HG03280 (cell line): ENCODE data around the gene MRPL52.
"Not testable (repeated sequence)": the region's sequence is repeated elsewhere in the genome, so short reads cannot be mapped to it uniquely, and the experiment has no call there.

Source experiments
- ATAC-seq: cut with Tn5 transposase; IDR thresholded peaks from one replicate; pipeline ENCODE4 v1.9.1; 2021; ENCODE audit warnings: mild to moderate bottlenecking, moderate library complexity; ENCODE audit not compliant: unreplicated experiment

MRPL52 gene

DNA sequence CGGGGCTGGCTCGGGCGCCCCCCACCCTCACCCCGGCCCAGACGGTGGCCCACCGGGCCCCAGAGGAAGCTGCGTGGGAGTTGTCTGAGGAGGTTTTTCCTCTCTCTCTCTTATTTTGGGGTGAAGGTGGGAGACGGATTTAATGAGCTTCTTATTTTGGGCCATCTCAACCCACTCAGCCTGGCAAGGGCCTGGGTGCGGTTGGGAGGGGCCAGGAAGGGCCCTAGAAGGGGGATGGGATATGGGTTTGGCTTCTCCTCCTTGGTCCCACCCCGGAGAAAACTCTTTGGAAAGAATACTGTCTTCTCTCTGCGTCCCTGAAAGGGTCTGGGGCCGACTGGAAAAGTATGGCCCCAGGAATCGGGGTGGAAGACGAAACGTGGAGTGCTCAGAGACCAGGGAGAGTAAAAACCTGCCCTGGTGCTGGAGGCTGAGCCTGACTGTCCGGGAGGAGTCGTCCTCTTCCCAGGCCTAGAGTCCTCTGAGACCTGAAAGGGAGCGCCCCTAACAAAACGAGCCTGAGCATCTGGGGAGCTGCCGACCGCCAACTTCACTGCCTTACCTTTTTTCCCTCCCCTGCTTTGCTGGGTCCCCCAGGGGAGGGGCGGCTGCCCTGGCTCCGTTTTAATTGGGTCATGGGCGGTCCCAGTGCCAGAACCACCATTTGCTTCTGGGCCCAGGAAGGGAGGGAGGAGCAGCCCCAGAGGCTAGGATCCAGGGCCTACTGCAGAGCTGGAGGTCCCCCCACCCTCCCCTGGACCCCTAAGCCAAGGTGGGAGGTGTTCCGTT lies 8.3 kb downstream of the MRPL52 start:
- no peak for ATAC-seq

DNA sequence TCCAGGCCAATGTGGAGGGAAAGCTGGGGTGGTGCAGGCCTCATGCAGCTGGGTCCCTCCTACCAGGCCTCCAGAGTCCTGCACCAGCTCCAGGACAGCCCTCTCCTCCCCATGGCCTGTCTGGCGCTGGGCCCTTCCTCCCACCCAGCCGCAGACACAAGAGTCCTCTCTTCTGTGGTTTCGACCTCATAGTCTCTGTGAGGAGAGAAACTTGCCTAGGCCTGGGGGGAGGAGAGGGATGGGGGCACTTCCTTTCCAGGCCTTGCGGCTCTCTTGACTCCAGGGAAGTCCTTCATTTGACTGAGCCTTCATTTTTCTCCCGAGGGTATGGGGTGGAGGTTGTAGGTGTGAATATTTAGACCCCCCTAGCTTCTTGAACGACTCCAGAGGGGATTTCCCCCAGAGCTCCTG lies 8.9 kb downstream of the MRPL52 start:
- ATAC-seq = no peak

DNA sequence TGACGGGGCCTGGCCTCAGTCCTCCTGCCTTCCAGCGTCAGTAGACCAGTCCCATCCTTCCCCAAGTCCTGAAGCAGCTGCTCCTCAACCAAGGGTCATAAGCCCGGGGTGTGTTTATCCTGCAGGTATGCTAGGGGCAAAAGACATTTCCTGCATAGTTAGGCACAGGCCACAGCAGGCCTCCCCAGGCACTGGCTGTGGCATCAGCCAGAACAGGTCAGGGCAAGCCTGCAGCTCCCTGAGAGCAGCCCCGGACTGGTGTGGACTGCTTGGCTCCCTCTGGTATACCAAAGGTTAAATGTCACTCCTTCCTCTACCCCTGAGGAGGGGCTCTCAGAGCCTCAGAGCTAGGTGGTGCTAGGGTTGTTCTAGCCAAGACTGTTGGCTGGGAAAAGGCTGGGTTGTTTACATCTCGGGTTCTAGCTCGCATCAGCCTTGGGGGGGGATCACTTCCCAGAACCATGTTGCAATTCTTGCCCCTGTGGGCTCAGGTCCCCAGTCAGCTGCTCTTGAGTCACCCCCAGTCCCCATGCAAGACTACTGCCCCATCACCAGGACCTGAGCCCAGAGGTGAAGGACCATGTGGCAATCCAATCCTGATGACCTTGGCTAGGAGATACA lies 9.6 kb downstream of the MRPL52 start:
- no peak for ATAC-seq

DNA sequence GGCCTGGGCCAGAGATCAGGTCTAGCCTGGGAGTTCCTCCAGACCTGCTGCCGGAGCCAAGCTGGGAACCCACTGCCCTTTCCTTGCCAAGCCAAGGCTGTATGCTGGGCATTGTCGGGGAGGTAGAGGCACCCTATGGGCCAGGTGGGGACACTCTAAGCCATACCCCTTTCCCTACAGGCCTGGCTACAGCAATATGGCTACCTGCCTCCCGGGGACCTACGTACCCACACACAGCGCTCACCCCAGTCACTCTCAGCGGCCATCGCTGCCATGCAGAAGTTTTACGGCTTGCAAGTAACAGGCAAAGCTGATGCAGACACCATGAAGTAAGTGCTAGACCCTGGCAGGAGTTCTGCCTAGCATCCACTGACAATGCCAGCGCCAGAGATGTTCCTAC lies 11.6 kb downstream of the MRPL52 start:
- no peak for ATAC-seq

DNA sequence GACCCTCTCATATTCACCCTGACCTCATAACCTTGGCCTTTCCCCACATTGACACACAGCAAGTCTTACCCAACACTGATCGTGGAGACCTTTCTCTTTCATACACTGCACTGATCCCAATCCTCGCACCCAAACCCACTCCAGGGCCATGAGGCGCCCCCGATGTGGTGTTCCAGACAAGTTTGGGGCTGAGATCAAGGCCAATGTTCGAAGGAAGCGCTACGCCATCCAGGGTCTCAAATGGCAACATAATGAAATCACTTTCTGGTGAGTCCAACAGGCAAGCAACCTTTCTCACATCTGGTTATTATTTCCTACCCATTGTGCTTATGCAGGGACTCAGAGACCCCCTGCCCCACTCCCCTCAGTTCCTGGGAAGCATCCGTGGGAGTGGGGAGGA lies 12.1 kb downstream of the MRPL52 start:
- ATAC-seq = no peak

DNA sequence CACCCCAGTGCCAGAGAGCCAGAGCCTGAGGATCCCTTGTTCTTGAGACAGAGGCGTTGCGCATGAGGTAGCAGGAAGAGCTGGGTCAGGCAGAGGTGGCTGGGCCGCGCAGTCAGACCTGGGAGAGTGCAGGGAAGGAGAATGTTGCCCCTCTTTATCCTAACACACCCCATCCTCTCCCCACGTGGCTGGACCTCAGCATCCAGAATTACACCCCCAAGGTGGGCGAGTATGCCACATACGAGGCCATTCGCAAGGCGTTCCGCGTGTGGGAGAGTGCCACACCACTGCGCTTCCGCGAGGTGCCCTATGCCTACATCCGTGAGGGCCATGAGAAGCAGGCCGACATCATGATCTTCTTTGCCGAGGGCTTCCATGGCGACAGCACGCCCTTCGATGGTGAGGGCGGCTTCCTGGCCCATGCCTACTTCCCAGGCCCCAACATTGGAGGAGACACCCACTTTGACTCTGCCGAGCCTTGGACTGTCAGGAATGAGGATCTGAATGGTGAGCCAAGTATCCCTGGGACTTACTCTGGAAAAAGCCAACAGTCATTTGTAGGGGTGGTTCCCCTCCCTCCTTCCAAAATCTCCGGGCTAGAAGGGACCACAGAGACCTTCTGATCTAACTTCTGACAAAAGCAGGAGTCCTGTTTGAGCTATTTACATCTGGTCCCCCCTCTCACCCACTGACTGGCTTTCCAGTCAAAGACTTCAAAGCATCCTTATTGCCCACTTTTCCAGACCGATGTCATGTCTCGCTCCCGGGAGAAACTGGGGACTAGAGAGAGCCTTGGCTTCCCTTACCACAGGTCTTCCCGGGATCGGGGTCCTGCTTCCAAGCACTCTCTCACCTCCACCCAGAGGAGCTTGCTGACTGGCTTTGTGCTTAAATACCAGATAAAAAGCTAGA lies 12.8 kb downstream of the MRPL52 start:
- no peak for ATAC-seq

DNA sequence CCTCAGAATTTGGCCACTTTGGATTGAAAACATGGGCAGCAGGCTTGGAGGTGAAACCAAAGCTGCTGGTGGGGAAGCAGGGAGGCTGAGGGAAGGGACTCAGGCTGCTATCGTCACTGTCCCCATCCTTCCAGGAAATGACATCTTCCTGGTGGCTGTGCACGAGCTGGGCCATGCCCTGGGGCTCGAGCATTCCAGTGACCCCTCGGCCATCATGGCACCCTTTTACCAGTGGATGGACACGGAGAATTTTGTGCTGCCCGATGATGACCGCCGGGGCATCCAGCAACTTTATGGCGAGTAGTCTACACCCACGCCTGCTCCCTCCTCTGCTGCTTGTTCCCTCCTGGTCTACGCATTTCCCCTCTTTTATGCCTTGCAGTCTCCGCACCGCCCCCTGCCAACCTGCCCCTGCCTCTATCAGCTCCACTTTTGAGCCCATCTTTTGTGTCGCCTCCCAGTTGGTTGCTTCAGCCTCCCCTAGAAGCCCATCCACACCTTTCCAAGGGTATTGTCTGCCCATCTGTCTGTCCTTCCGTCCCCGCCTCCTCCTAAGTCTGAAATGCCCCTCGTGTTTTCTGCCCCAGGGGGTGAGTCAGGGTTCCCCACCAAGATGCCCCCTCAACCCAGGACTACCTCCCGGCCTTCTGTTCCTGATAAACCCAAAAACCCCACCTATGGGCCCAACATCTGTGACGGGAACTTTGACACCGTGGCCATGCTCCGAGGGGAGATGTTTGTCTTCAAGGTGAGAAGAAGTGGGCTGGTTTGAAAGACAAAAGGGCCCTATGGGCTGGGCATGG lies 13.6 kb downstream of the MRPL52 start:
- ATAC-seq = no peak

DNA sequence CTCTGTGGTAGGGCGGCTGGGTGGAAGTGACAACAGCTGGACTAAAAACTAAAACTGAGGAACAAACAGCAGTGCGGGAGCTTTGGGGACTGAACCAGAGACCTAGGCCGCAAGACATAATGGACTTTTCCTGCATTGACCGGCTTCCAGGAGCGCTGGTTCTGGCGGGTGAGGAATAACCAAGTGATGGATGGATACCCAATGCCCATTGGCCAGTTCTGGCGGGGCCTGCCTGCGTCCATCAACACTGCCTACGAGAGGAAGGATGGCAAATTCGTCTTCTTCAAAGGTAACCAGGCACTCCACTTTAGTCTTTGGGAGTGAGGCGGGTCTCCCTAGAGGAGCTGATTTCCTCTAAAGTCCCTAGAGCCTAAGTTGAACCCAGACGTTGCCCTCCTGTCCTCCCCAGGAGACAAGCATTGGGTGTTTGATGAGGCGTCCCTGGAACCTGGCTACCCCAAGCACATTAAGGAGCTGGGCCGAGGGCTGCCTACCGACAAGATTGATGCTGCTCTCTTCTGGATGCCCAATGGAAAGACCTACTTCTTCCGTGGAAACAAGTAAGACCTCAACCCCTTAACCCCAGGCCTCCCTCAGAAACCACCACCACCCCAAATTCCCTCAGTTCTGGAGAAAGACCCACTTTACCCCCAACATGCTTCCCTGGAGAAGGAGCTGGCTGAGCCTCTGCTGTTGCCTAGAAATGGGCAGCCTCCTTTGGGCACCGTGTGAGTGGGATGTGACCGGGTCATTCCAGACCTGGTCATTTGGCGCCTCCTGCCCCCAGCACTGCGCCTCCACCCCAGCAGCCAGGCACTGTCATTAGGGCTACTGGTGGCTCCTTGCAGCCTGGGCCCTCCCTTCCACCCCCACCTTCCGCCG lies 14.8 kb downstream of the MRPL52 start:
- ATAC-seq = no peak

DNA sequence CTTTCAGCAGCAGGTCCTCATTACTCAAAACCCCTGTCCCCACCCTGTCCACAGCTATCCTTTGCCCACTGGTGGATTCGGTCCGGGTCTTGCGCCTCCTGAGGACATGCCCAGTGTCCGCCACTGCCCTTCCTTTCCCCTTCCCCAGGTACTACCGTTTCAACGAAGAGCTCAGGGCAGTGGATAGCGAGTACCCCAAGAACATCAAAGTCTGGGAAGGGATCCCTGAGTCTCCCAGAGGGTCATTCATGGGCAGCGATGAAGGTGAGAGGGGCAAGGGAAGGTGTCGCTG lies 15.4 kb downstream of the MRPL52 start:
- ATAC-seq = no peak

DNA sequence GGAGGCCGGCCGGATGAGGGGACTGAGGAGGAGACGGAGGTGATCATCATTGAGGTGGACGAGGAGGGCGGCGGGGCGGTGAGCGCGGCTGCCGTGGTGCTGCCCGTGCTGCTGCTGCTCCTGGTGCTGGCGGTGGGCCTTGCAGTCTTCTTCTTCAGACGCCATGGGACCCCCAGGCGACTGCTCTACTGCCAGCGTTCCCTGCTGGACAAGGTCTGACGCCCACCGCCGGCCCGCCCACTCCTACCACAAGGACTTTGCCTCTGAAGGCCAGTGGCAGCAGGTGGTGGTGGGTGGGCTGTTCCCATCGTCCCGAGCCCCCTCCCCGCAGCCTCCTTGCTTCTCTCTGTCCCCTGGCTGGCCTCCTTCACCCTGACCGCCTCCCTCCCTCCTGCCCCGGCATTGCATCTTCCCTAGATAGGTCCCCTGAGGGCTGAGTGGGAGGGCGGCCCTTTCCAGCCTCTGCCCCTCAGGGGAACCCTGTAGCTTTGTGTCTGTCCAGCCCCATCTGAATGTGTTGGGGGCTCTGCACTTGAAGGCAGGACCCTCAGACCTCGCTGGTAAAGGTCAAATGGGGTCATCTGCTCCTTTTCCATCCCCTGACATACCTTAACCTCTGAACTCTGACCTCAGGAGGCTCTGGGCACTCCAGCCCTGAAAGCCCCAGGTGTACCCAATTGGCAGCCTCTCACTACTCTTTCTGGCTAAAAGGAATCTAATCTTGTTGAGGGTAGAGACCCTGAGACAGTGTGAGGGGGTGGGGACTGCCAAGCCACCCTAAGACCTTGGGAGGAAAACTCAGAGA lies 16.3 kb downstream of the MRPL52 start:
- no peak for ATAC-seq

DNA sequence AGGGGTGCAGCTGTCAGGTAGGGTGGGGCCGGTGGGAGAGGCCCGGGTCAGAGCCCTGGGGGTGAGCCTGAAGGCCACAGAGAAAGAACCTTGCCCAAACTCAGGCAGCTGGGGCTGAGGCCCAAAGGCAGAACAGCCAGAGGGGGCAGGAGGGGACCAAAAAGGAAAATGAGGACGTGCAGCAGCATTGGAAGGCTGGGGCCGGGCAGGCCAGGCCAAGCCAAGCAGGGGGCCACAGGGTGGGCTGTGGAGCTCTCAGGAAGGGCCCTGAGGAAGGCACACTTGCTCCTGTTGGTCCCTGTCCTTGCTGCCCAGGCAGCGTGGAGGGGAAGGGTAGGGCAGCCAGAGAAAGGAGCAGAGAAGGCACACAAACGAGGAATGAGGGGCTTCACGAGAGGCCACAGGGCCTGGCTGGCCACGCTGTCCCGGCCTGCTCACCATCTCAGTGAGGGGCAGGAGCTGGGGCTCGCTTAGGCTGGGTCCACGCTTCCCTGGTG lies 17.2 kb downstream of the MRPL52 start:
- ATAC-seq = no peak

DNA sequence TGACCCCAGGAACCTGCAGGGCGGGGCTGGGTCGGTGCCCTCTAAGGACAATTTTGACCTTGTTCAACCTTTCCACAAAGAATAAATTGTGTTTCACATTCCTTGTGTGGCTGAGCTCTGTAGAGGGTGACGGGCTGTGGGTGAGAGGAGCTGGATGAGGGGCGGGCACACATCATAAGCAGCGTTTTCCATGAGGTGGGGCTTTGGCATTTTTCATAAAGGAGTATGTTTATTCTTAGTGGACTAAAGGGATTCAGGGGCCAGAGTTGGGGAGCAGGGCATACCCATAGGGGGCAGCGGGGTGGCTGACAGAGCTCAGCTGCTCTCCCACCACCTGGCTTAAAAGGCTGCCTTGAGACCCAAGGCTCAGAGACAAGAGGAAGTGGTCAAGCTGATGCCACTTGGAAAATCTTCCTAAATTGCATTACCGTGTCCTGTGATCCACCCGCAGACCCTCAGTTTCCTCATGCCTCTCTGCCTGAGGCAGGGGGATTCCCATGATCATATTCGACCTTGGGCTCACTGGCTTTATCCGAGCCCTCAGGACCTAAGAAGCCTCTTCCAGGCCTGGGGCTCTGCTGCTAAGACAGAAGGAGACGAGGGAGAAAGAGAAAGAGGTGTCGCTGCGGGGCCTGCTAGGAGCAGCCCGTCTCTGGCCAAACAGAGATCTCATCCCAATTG lies 18.1 kb downstream of the MRPL52 start:
- ATAC-seq = no peak

DNA sequence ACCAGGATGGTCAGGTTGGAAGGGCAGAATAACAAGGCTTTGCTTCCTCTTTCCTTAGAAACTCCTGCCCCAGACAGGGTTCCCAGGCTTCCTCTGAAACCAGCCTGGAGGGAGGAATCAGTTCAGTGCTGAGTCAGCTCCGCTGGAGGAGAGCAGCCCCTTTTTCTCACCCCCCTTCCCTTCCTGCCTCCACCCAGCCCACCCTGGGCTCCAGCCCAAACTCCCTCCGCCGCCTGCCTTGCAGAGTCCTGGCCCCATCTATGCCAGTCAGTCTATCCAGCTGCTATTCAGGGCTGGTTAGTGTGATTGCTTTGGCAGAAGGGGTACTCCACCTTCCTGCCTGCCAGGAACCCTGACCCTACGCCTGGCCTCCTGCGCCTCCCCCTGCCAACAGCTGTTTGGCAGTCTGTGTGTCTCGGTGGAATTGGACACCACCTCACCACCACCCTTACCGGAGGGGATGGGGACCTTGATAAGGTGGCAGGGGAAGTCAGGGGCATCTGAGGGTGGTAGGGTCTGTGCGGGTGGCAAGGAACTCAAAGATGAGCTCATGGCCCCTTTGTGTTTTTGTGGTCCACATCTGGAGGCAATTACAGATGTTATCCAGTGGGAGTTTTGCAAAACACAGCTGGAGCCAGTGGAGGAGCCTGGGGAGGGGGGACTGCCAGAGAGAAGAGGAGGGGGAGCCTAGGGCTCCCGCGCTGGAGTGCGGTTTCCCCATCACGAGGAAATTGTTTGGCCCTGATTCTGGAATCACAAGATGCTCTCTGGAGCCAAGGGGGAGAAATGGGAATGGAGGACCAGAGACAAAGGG lies 18.9 kb downstream of the MRPL52 start:
- ATAC-seq = no peak

DNA sequence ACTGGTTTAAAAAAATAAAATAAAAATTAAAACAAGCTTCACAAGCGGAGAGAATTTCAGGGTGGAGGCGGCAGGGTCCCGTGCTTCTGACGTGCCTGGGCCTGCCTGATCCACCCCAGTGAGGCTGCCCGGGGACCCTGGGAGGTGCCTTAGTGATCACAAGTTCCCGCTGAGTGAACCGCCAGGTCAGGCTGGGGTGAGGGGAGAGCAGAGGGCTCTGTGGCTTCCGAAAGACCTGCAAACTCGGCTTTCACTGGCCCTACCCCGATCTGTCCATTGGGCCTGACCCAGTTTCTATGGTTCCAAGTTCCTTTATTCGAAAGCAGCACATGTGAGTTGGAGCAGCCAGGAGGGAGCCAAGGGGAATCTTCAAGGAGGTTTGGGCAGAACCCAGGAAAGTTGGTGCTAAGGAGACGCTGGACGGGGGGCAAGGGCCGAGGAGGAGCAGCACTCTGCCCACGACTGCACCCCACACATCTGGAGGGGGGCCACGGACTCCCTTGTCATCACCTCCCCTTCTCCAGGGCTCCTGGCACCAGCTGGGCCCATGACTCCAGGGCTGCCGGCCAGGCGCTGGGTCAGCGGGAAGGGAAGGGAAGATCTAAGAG lies 19.6 kb downstream of the MRPL52 start:
- ATAC-seq = no peak

DNA sequence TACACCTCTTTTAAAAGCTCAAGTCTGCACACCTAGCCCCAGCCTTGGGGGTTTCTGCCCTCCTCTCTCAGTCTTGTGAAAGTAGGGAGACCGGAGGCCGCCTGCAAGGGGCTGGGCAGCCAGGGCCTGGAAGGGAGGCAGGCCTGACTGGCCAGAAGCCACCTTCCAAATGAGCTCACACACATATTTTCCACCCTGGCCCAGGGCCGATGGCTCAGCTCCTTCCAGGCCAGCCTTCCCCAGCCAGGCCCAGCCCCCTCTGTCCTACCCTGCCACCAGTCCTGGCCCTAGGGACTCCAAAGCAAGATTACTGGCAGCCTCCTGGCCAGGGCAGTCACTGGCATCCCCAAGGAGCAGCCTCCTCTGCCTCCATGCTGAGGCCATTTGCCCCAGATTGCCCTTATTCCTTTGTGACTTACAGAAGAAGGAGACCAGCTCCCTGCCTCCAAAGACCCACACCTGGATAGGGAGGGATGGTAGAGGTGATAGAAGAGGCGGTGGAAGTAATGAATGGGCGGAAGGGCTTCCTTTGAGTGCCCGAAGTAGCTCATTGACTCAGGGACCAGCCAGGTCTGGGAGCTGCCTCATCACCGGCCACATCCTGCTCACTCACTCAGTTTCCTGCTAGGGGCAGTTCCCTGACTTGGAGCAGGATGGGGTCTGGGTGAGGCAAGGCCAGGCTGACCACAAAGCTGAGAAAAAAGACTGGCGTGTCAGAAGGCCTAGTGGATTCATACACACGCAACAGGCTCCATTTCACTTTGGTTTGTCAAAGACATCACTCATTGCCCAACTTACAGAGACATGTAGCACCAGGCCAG lies 21.5 kb downstream of the MRPL52 start:
- ATAC-seq = no peak

DNA sequence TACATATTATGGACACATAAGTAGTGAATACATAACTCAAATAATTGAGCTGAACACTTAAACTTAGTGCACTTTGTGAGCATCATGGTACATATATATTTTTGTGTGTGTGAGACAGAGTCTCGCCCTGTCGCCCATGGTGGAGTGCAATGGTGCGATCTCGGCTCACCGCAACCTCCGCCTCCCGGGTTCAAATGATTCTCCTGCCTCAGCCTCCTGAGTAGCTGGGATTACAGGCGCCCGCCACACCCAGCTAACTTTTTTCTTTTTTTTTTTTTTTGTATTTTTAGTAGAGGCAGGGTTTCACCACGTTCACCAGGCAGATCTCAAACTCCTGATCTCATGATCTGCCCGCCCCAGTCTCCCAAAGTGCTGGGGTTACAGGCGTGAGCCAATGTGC lies 22.5 kb downstream of the MRPL52 start:
- ATAC-seq = not testable (repeated sequence)

DNA sequence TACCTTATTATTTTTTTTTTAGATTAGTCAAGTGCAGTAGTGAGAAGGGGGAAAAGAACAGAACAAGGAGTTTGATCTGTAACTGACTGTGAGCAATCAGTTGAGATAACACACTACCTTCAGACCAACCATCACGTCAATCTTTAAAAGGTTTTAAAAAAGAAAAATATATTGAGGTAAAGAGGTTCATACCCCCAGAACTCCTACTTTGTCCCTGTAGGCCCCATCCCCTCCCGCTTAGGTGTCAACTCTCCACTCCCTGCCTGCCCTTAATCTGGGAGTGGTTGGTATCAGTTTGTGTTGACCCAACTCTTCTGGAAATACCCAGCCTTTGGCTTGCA lies 22.9 kb downstream of the MRPL52 start:
- ATAC-seq = no peak
